ENCODE measurements around the gene FUT8. TPM values are rescaled to one million over a fixed set of nuclear protein-coding genes. Genes with fewer than 3 reads are reported as not detected.

The FUT8 gene
- total RNA-seq, 1 experiment from 2014 or later = 42.3 TPM

GRCh38 chr14:65787461-65787860 lies 374.9 kb downstream of the FUT8 start (continued):
- TF ChIP-seq ZBTB33 (IDR thresholded peaks at IDR 0.05; ENCODE audit: extremely low read depth, insufficient replicate concordance, low read length) (no peak), MAX (IDR thresholded peaks at IDR 0.05) (no peak), FOSL1 (IDR thresholded peaks at IDR 0.05; ENCODE audit: low read depth) (no peak), JUND (IDR thresholded peaks at IDR 0.05) (no peak)

GRCh38 chr14:65788876-65789275 lies 376.3 kb downstream of the FUT8 start:
- Histone ChIP-seq H4K20me1 (ENCODE audit: insufficient read depth) (no peaks in the 10 kb centered on the region), H3K4me3 (replicated peaks in 1 of 2; ENCODE audit: low read depth in 1 of 2, low read length in 2 of 2) (no peak overlapping the region), H2AFZ (ENCODE audit: low read depth, low read length, poor library complexity, severe bottlenecking) (no peak overlapping the region), H3K4me2 (ENCODE audit: low read length) (no peak overlapping the region), H3K27me3 (ENCODE audit: insufficient read depth, low read length) (no peaks in the 10 kb centered on the region), H3K9ac (ENCODE audit: low read length) (no peak overlapping the region), H3K4me1 (ENCODE audit: control insufficient read depth in 1 of 2, insufficient read depth in 2 of 2, low read length in 2 of 2) (peaks cover 0 to 12% of the 10 kb centered on the region in 2 experiments; a peak in 2 of 4 replicates), H3K9me3 (ENCODE audit: control insufficient read depth in 1 of 2, insufficient read depth in 1 of 2, low read depth in 1 of 2, low read length in 2 of 2) (no peaks in the 10 kb centered on the region), H3K9me2 (ENCODE audit: insufficient read depth) (no peaks in the 10 kb centered on the region), H3K36me3 (ENCODE audit: control insufficient read depth in 1 of 2, insufficient read depth in 2 of 2, low read length in 2 of 2) (no peaks in the 10 kb centered on the region), H3K27ac (ENCODE audit: low read depth, low read length) (no peak overlapping the region), H3K79me2 (ENCODE audit: insufficient read depth, low read length) (no peaks in the 10 kb centered on the region)
- RAD21 ChIA-PET (ENCODE audit: low non-redundant PET in 1 of 2, low total read pairs in 2 of 2, uncharacterized antibody in 2 of 2, unreplicated experiment in 2 of 2) = no interaction called here
- POLR2A ChIA-PET = no interaction called here
- ATAC-seq = no peak
- CTCF ChIA-PET = no interaction called here
- no peak for DNase-seq (ENCODE audit: low read depth, low spot score)
- no TSS peak for BruUV-seq (replicated peaks)
- TF ChIP-seq TCF7L2 (IDR thresholded peaks at IDR 0.05; ENCODE audit: borderline replicate concordance, extremely low read depth, insufficient read depth, insufficient read length) (no peak), EZH2phosphoT487 (IDR thresholded peaks at IDR 0.05; ENCODE audit: borderline replicate concordance) (no peak), ELF1 (IDR thresholded peaks at IDR 0.05; ENCODE audit: borderline replicate concordance, low read depth) (no peak), ZNF274 (IDR thresholded peaks at IDR 0.05; ENCODE audit: low read depth, low read length) (no peak), SIN3A (IDR thresholded peaks at IDR 0.05; ENCODE audit: low read depth) (no peak), POLR2A (IDR thresholded peaks at IDR 0.05; ENCODE audit: borderline replicate concordance, extremely low read depth, insufficient read depth, insufficient read length) (no peak), EZH2 (IDR thresholded peaks at IDR 0.05) (no peak), ZBTB33 (IDR thresholded peaks at IDR 0.05; ENCODE audit: extremely low read depth, insufficient replicate concordance, low read length) (no peak), SRF (IDR thresholded peaks at IDR 0.05; ENCODE audit: low read depth) (no peak), YY1 (IDR thresholded peaks at IDR 0.05; ENCODE audit: extremely low read depth, insufficient replicate concordance, low read depth, low read length) (no peak), SP1 (IDR thresholded peaks at IDR 0.05; ENCODE audit: low read depth) (no peak), FOSL1 (IDR thresholded peaks at IDR 0.05; ENCODE audit: low read depth) (no peak), EGR1 (IDR thresholded peaks at IDR 0.05; ENCODE audit: low read depth) (no peak), CBX3 (IDR thresholded peaks at IDR 0.05; ENCODE audit: low read depth) (no peak), ZFX (IDR thresholded peaks at IDR 0.05) (no peak), JUND (IDR thresholded peaks at IDR 0.05) (no peak), RAD21 (IDR thresholded peaks at IDR 0.05; ENCODE audit: low read depth) (no peak), POLR2AphosphoS5 (IDR thresholded peaks at IDR 0.05; ENCODE audit: low read depth, low read length) (no peak)
- TF ChIP-seq, protein P1, sequence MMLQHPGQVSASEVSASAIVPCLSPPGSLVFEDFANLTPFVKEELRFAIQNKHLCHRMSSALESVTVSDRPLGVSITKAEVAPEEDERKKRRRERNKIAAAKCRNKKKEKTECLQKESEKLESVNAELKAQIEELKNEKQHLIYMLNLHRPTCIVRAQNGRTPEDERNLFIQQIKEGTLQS (IDR thresholded peaks at IDR 0.05) = no peak
- TF ChIP-seq, protein P2, sequence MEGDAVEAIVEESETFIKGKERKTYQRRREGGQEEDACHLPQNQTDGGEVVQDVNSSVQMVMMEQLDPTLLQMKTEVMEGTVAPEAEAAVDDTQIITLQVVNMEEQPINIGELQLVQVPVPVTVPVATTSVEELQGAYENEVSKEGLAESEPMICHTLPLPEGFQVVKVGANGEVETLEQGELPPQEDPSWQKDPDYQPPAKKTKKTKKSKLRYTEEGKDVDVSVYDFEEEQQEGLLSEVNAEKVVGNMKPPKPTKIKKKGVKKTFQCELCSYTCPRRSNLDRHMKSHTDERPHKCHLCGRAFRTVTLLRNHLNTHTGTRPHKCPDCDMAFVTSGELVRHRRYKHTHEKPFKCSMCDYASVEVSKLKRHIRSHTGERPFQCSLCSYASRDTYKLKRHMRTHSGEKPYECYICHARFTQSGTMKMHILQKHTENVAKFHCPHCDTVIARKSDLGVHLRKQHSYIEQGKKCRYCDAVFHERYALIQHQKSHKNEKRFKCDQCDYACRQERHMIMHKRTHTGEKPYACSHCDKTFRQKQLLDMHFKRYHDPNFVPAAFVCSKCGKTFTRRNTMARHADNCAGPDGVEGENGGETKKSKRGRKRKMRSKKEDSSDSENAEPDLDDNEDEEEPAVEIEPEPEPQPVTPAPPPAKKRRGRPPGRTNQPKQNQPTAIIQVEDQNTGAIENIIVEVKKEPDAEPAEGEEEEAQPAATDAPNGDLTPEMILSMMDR (IDR thresholded peaks at IDR 0.05 in 2 of 3, conservative IDR thresholded peaks at IDR 0.05 in 1 of 3; ENCODE audit: borderline replicate concordance in 1 of 3, insufficient read depth in 1 of 3, low read depth in 2 of 3, low read length in 2 of 3) = no peak
- intact Hi-C loops (cut with micrococcal nuclease) = no loop called here

Measured in HCT116 (cell line).